ENCODE measurements around the gene B4GALT7.
A peak's percentile ranks its signal among the peaks of the same experiment; 100 is the strongest.

Gene B4GALT7

GRCh38 chr5:177599731-177600507, at the start of gene B4GALT7:
Gene B4GALT7, plus strand, starts transcription at chr5:177600132. Its CDS starts 79 bp downstream, at chr5:177600211.
- peak within 1 kb of the TSS; percentile 74 for H3K4me3 ChIP-seq
- peak within 1 kb of the TSS; percentile 84 to 85 for H3K27ac ChIP-seq
- DNase-seq (ENCODE audit: low spot score) = peak; percentile 87
- TF ChIP-seq CTCF (IDR thresholded peaks at IDR 0.05) = no peak

GRCh38 chr5:177552839-177553455, 47.0 kb upstream of the B4GALT7 start:
- TF ChIP-seq CTCF (IDR thresholded peaks at IDR 0.05) = no peak
- H3K27ac ChIP-seq = peak overlapping the region; percentile 59 to 92
- DNase-seq (ENCODE audit: low spot score) = no peak
- H3K4me3 ChIP-seq = peak overlapping the region; percentile 99

GRCh38 chr5:177553671-177554429, 46.1 kb upstream of the B4GALT7 start:
- TF ChIP-seq CTCF (IDR thresholded peaks at IDR 0.05) = no peak
- no peak for DNase-seq (ENCODE audit: low spot score)
- peak overlapping the region; percentile 59 to 92 for H3K27ac ChIP-seq

GRCh38 chr5:177554474-177555111, 45.3 kb upstream of the B4GALT7 start, which contains the start of gene FAM193B:
Gene FAM193B, minus strand, starts transcription at chr5:177554563. Its CDS starts 105 bp downstream, at chr5:177554458.
- peak within 1 kb of the TSS; percentile 99 for H3K4me3 ChIP-seq
- peak within 1 kb of the TSS; percentile 59 to 92 for H3K27ac ChIP-seq
- DNase-seq (ENCODE audit: low spot score) = peak; percentile 97
- TF ChIP-seq CTCF (IDR thresholded peaks at IDR 0.05) = no peak

More at GRCh38 chr5:177553671-177554429, 46.1 kb upstream of the B4GALT7 start:
- H3K4me3 ChIP-seq = peak overlapping the region; percentile 99

GRCh38 chr5:177555228-177555627, 44.7 kb upstream of the B4GALT7 start:
- Histone ChIP-seq H3K4me3 (no peak overlapping the region), H3K27ac (no peak overlapping the region)
- no peak for TF ChIP-seq CTCF (IDR thresholded peaks at IDR 0.05)
- DNase-seq (ENCODE audit: low spot score) = no peak

GRCh38 chr5:177555665-177556064, 44.3 kb upstream of the B4GALT7 start:
- no peak overlapping the region for H3K4me3 ChIP-seq
- no peak overlapping the region for H3K27ac ChIP-seq
- DNase-seq (ENCODE audit: low spot score) = no peak
- TF ChIP-seq CTCF (IDR thresholded peaks at IDR 0.05) = no peak

All from coronary artery (tissue), 2 donors.